ENCODE measurements around the gene DCBLD1. TPM values are rescaled to one million over a fixed set of nuclear protein-coding genes. Genes with fewer than 3 reads are reported as not detected.

The DCBLD1 gene
- total RNA-seq, 6 experiments from 2014 or later: 7.6 to 22.8 (median 10.8) TPM

DNA sequence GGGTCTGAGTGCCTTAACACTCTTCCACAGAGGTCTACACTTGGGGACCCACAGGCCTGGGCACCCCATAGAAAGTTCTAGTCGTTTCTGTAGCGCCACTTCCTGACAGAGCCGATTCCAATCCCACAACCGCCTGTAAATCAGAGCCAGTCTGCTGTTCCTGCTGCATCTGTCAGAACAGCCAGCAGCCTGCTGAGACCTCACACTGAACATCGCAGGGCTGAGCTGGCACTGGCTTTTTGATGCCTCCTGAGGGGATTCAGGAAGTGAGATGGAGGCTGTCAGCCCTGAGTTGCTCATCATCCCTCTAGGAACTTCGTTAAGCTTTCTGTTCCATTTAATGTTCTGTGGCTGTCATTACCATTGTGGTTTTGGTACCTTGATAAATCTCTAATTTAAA, 48.9 kb downstream of the DCBLD1 start:
- Histone ChIP-seq H3K36me3 (no peaks in the 10 kb centered on the region), H3K4me3 (no peak overlapping the region), H3K4me1 (peaks cover 0 to 41% (median 19%) of the 10 kb centered on the region in 4 donors), H3K27me3 (no peaks in the 10 kb centered on the region), H3K27ac (peak overlapping the region in 2 of 3 donors; percentile 13 to 21), H3K9me3 (no peaks in the 10 kb centered on the region)
- no peak for ATAC-seq
- DNase-seq: no peak
- 65% methylated on average over 6 of the region's 6 CpGs for WGBS (ENCODE audit: insufficient coverage, low coverage, low lambda C conversion rate, missing lambda C conversion rate)
- intact Hi-C loops (cut with DNase I): no loop called here
- TF ChIP-seq, protein P1, sequence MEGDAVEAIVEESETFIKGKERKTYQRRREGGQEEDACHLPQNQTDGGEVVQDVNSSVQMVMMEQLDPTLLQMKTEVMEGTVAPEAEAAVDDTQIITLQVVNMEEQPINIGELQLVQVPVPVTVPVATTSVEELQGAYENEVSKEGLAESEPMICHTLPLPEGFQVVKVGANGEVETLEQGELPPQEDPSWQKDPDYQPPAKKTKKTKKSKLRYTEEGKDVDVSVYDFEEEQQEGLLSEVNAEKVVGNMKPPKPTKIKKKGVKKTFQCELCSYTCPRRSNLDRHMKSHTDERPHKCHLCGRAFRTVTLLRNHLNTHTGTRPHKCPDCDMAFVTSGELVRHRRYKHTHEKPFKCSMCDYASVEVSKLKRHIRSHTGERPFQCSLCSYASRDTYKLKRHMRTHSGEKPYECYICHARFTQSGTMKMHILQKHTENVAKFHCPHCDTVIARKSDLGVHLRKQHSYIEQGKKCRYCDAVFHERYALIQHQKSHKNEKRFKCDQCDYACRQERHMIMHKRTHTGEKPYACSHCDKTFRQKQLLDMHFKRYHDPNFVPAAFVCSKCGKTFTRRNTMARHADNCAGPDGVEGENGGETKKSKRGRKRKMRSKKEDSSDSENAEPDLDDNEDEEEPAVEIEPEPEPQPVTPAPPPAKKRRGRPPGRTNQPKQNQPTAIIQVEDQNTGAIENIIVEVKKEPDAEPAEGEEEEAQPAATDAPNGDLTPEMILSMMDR (IDR thresholded peaks at IDR 0.05): no peak
- no peak for TF ChIP-seq POLR2A (IDR thresholded peaks at IDR 0.05)

DNA sequence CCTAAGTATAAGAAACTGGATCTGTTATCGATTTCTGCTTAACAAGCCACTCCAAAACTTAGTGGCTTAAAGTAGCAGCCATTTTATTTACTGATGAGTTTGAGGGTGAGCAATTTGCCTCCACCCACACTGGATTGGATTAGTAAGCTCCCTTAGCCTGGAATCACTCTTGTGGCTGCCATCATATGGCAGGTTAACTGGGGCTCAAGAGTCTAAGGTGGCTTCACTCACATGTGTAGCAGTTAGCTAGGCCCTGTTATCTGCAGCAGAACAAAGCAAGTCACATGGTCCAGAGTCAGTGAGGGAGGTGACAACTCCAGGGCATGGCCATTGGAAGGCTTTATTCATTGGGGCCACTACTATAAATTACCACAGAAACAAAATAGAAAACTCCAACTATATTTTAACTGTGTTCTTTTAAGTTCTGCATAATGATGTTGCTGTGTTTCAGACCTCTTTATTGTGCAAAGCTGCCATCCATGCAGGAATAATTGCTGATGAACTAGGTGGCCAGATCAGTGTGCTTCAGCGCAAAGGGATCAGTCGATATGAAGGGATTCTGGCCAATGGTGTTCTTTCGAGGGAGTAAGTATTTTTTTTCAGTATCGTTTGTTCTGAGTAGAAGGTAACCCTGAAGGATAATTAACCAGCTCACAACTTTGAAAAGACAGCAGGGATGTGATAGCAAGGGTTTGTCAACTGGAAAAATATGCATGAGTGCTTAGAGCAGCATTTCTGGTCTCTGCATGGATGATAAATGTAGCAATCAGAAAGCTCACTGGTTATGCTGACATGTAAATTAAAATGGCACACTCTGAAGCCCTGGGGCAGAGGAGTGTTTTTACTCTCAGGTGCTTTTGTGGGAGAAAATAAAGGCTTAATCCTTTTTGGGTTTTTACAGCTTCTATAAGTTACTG, 49.6 kb downstream of the DCBLD1 start:
- Histone ChIP-seq H3K9me3 (no peaks in the 10 kb centered on the region), H3K27me3 (no peaks in the 10 kb centered on the region), H3K4me3 (no peak overlapping the region), H3K27ac (no peak overlapping the region), H3K36me3 (no peaks in the 10 kb centered on the region), H3K4me1 (peaks cover 0 to 41% (median 19%) of the 10 kb centered on the region in 4 donors)
- intact Hi-C loops (cut with DNase I): no loop called here
- DNase-seq (no peak), ATAC-seq (no peak)
- TF ChIP-seq, protein P1 (IDR thresholded peaks at IDR 0.05): no peak
- no peak for TF ChIP-seq POLR2A (IDR thresholded peaks at IDR 0.05)
- WGBS (ENCODE audit: insufficient coverage, low coverage, low lambda C conversion rate, missing lambda C conversion rate): 88% methylated on average over 5 of the region's 5 CpGs

DNA sequence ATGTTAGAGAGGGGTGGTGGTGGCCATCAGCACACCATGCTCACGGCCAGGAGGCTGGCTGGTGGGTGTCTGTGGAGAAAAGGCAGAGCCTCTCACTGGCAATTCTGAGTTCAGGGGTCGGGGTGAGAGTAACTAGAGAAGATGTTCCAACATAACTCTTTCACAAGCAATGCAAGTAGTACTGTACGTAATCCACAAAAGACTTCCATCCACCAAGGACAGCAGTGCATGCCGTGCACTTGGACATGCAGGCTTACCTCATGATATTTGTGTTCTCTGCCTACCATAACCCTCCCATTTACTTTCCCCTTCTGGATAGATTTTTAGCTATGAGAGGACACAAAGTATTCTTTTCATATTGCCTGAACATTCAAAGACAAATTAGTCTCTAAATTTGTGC, 51.3 kb downstream of the DCBLD1 start:
- intact Hi-C loops (cut with DNase I): no loop called here
- WGBS (ENCODE audit: insufficient coverage, low coverage, low lambda C conversion rate, missing lambda C conversion rate): 79% methylated on average over 2 of the region's 4 CpGs
- DNase-seq (no peak), ATAC-seq (peak in 2 of 4 donors; percentile 10 to 13)
- no peak for TF ChIP-seq POLR2A (IDR thresholded peaks at IDR 0.05)
- TF ChIP-seq, protein P1 (IDR thresholded peaks at IDR 0.05): no peak
- Histone ChIP-seq H3K27ac (peak overlapping the region in 1 of 3 donors; percentile 11), H3K4me1 (peaks cover 0 to 38% (median 17%) of the 10 kb centered on the region in 4 donors), H3K9me3 (no peaks in the 10 kb centered on the region), H3K4me3 (no peak overlapping the region), H3K36me3 (no peaks in the 10 kb centered on the region), H3K27me3 (no peaks in the 10 kb centered on the region)

DNA sequence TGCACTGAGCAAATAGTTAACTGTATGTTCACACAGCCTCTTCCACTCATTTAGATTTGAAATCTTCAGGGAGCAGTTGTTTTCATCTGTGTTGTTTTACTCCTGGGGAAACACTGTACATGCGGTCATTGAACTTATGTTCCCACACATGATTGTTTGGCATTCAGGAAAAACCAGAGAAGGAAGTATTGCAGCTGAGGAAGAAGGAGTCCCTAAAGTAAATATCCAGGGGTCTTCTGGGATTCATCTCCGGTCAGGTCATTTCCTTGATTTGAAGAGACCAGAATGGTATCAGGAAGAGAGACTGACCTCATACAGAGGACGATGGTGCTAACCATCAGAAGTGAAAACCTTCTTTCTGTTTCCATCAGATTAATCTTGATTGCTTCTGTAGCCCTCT, 52.5 kb downstream of the DCBLD1 start:
- no peaks in the 10 kb centered on the region for H3K27me3 ChIP-seq
- TF ChIP-seq POLR2A (IDR thresholded peaks at IDR 0.05): no peak
- TF ChIP-seq, protein P1 (IDR thresholded peaks at IDR 0.05): no peak
- peaks cover 0 to 5% (median 0%) of the 10 kb centered on the region in 4 donors for H3K36me3 ChIP-seq
- no peaks in the 10 kb centered on the region for H3K9me3 ChIP-seq
- no peak overlapping the region for H3K4me3 ChIP-seq
- ATAC-seq: peak; percentile 81 to 91 (median 86)
- DNase-seq: no peak
- peak overlapping the region in 2 of 3 donors; percentile 11 to 29 for H3K27ac ChIP-seq
- peaks cover 0 to 34% (median 17%) of the 10 kb centered on the region in 4 donors for H3K4me1 ChIP-seq
- WGBS (ENCODE audit: insufficient coverage, low coverage, low lambda C conversion rate, missing lambda C conversion rate): 13% methylated on average over 3 of the region's 3 CpGs
- intact Hi-C loops (cut with DNase I): no loop called here
